NCI-H2196 (cell line): ENCODE results near the gene PUSL1.

Experiments
- DNase-seq: peaks from one replicate; lab custom pipeline; 2025; ENCODE audit not compliant: unreplicated experiment; lab: John Stamatoyannopoulos, UW

PUSL1 gene

GRCh38 chr1:1293263-1294249 is 14.8 kb upstream of the PUSL1 start:
- no peak for DNase-seq

GRCh38 chr1:1294250-1294890 is 14.0 kb upstream of the PUSL1 start:
- DNase-seq = no peak

- no peak for DNase-seq
These were observed 13.1 kb upstream of the PUSL1 start for GRCh38 chr1:1295154-1295923.

GRCh38 chr1:1296070-1297061 is 12.0 kb upstream of the PUSL1 start:
- DNase-seq = no peak

- no peak for DNase-seq
These were observed 10.5 kb upstream of the PUSL1 start for GRCh38 chr1:1297802-1298424.

GRCh38 chr1:1298861-1299685 is 9.3 kb upstream of the PUSL1 start:
- no peak for DNase-seq

GRCh38 chr1:1299686-1300351 is 8.6 kb upstream of the PUSL1 start:
- DNase-seq = no peak

- DNase-seq = no peak
These were observed 8.1 kb upstream of the PUSL1 start for GRCh38 chr1:1300352-1300739.

- no peak for DNase-seq
These were observed 6.4 kb upstream of the PUSL1 start for GRCh38 chr1:1302006-1302430.

GRCh38 chr1:1302951-1303509 is 5.4 kb upstream of the PUSL1 start:
- DNase-seq = no peak

- DNase-seq = no peak
These were observed 4.7 kb upstream of the PUSL1 start for GRCh38 chr1:1303736-1304135.

GRCh38 chr1:1304331-1305299 is 3.8 kb upstream of the PUSL1 start:
- DNase-seq = peak; percentile 81

- peak; percentile 57 for DNase-seq
These were observed 2.9 kb upstream of the PUSL1 start for GRCh38 chr1:1305300-1306069.

GRCh38 chr1:1306070-1306660 is 2.2 kb upstream of the PUSL1 start:
- DNase-seq = no peak

- DNase-seq = no peak
These were observed 1.6 kb upstream of the PUSL1 start for GRCh38 chr1:1306661-1307260.
